Body of pancreas (tissue), 4 donors: ENCODE measurements around the gene IL17RE.

Experiments
- POLR2A ChIP-seq, 3 donors: fragments of 450-650 bp; IDR thresholded peaks; one replicate each; pipeline ENCODE4 v1.6.1; 2016; ENCODE audit warnings: antibody characterized with exemption in 3 of 3, mild to moderate bottlenecking in 2 of 3
- TF ChIP-seq, protein P1 (sequence below), 7 experiments: fragments of 450-650 bp in 4 of 7; fragments of 200-600 bp in 3 of 7; sonication (generic) in 3 of 7; IDR thresholded peaks; one replicate each; pipeline ENCODE4 v1.5.1; 2016 to 2019; ENCODE audit warnings: antibody characterized with exemption in 7 of 7

DNA sequence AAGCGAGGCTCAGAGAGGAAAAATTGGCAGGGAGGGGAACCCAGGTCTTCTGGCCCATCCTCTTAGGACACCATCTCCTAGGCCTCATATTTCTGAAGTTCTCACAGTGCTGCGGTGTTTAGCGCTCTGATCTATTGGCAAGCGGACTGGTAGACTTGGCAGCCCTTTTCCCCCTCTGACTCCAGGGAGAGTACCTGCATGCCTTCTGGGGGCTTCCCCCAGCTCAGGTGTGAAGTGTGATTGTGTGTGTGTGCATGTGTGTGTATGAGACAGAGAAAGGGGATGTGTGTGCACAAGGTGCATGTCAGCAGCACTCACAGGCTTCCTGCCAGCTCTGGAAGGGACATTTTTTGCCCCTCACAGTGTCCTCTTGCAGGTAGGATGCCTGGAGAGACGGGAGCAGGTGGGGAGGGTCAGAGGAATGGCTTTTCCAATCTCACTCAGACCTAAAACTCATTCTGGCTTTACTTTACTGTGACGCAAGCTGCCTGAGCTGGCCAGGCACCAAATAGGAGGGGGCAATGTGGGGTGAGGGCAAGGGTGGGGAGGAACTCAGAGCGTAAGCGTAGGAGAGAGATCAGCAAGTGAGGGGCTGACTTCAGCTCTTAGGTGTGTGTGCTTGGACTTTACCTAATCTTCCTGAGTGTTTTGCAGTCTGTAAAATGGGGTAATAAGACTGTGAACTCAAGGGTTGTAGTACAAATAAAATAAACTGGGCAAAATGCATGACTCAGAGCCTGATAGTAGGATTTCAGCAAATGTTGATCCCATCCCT lies 4.0 kb upstream of the IL17RE start:
- TF ChIP-seq, protein P1, sequence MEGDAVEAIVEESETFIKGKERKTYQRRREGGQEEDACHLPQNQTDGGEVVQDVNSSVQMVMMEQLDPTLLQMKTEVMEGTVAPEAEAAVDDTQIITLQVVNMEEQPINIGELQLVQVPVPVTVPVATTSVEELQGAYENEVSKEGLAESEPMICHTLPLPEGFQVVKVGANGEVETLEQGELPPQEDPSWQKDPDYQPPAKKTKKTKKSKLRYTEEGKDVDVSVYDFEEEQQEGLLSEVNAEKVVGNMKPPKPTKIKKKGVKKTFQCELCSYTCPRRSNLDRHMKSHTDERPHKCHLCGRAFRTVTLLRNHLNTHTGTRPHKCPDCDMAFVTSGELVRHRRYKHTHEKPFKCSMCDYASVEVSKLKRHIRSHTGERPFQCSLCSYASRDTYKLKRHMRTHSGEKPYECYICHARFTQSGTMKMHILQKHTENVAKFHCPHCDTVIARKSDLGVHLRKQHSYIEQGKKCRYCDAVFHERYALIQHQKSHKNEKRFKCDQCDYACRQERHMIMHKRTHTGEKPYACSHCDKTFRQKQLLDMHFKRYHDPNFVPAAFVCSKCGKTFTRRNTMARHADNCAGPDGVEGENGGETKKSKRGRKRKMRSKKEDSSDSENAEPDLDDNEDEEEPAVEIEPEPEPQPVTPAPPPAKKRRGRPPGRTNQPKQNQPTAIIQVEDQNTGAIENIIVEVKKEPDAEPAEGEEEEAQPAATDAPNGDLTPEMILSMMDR (IDR thresholded peaks at IDR 0.05) = no peak
- TF ChIP-seq POLR2A (IDR thresholded peaks at IDR 0.05) = no peak
